CD4-positive, alpha-beta T cell treated with Interleukin-15 for 1 hour (primary cell): Measurements from ENCODE around the gene RNF19B.
"Not testable (repeated sequence)": the region's sequence is repeated elsewhere in the genome, so short reads cannot be mapped to it uniquely, and the experiment has no call there.

Experiments
- DNase-seq: peaks from one replicate; pipeline ENCODE4 v3.0.0-alpha.2; 2020

RNF19B gene

DNA sequence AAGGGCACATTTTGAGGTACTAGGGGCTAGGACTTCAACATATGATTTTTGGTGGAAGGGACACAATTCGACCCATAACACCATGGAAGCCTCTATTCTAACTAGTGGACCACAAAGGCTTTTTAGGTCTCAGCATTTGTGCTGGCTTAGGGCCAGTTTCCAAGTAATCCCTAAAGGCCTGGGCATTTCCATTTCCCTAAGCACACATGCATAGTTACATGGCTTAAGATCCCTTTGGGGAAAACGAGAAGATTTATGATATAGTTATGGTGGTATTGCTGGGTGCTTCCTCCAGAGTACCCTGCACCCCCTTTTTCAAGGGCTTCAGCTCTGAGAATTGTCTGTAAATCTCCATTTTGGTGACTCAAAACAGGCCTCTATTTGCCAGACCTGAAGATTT lies 35.2 kb downstream of the RNF19B start:
- no peak for DNase-seq

DNA sequence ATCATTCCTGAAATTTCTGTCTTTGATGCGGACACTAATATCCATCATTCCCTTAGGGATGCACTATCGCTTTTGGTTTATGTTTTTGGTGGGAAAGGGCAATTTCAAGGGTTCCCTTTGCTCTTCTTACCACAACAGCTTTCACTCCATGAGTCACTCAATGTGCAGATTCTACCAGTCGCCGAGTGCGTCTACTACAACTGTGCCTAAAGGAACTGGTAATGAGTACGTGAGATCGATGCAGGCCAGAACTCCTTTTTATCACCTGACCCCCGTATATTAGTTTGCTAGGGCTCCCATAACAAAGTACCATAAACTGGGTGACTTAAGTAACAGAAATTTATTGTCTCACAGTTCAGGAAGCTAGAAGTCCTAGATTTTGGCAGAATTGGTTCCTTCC lies 35.9 kb downstream of the RNF19B start:
- DNase-seq = no peak

- no peak for DNase-seq
Observed at GRCh38 chr1:32928285-32928684, 36.3 kb downstream of the RNF19B start.

DNA sequence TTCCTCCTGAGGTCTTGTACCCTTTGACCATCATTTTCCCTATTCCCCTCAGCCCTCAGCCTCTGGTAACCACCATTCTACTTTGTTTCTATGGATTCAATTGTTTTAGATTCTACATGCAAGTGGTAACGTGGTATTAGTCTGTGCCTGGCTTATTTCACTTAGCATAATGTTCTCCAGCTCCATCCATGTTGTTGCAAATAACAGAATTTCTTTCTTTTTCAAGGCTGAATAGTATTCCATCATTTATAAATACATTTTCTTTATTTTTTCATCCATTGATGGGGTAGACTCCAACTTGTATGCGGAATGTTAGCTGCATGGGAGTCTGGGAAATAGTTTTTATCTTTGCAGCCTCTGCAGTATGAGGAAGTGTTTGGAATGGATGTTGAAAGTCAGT lies 37.2 kb downstream of the RNF19B start:
- DNase-seq = no peak

DNA sequence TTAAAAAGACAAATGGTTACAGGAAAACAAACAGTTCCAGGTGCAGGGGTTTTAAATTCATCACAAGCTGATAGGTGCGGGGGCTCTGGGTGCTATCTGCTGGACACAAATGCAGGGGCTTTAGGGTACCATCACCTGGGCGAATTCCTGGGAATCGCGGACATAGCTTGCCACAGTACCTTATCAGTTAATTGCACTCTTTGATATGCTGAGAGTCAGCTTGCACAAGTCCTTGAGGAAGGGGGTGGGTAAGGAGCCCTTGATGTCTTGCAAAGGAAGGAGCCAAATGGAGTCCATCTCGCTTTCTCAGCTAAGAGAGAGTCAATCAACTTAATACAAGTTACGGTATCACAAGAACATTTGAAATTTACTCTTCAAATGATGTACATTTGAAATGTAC lies 38.0 kb downstream of the RNF19B start:
- no peak for DNase-seq

- no peak for DNase-seq
Observed at GRCh38 chr1:32925403-32926162, 39.0 kb downstream of the RNF19B start.

DNA sequence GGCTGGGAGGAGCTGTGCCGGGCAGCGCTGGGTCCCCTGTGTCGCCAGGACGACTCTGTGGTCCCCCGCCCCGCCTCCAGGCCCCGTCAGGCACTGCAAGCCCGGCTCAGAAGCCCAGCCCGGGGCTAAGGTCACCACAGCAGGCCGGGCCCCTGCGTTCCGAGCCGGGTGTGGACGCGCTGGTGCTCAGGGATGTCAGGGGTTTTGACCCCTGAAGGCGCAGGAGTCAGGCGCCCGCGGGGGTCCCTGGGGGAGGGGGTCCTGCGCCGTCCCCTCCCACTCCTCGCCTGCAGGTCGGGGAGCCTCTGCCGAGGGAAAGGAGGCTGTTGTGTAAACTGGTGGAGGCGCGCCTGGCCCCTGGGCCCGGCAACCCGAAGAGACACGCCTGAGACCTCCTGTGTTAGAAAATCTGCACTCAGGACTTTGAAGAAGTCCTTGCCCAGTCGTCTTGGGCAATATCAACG lies 39.7 kb downstream of the RNF19B start:
- DNase-seq = no peak

DNA sequence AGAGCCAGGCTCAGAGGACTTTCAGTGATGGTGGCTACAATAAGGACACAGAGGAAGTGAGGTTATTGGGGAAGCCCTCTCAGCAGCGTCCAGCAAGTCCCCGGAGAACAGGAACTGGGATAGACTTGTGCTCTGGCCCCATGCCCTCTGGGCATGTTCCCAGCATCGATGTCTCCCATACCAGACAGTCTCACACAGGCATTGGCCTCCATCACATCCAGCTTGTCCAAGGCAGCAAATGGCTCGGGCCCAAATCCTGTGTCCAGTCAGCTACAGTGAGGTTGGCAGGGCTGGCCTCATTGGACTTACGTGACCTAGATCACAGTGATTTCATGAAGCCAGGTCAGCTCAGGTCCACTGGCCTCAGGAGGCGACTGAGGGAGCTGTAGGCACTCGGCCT lies 43.8 kb downstream of the RNF19B start:
- no peak for DNase-seq

DNA sequence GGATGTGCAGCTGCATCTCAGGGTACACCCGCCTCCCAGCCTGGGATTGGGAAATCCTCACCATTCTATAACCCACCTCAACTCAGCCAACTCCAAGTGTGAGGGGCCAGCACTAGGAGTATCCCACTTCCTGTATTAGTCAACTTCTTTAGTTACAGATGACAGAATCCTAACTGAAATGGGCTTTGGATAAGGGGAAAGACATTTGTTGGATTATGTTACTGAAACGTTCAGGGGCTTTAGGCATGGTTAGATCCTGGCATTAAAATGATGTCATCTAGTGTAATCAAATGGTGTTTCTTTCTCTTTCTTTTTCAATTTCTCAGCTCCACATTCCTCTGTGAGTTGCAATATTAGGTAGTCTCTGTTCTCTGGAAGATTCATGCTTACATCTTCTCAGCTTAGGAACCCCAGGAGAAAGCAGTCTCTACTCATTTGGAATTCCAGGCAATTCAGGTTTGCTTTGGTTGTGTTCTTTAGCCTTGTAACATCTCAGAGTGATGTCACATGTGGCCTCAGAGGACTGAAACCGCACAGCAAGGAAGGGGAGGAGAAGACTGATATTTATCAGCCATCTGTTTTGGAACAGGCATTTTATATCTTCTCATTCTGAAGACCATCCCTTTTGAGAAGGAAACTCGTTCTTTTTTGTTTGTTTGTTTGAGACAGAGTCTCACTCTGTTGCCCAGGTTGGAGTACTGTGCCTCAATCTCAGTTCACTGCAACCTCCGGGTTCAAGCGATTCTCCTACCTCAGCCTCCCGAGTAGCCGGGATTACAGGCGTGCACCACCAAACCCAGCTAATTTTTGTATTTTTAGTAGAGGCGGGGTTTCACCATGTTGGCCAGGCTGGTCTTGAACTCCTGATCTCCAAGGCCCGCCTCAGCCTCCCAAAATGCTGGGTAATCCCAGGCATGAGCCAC lies 44.5 kb downstream of the RNF19B start:
- no peak for DNase-seq

DNA sequence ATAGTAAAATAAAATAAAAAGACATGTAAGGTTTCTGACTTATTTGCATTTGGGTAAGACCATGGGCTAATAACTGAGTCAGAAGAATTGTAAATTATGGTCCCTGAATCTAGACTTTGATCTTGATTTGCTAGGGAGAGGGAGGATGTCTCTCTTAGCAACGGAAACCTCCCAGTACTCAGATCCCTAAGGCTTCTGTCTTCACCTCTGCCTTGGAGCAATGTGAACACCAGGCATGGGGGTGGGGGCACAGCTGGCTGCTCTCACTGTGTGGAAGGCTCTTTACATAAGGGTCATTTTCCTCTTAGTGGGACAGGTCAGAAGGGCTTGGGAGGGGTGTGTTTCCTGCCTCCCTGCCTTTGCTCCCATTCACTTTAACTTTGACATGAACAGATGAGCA lies 46.4 kb downstream of the RNF19B start:
- DNase-seq = no peak

DNA sequence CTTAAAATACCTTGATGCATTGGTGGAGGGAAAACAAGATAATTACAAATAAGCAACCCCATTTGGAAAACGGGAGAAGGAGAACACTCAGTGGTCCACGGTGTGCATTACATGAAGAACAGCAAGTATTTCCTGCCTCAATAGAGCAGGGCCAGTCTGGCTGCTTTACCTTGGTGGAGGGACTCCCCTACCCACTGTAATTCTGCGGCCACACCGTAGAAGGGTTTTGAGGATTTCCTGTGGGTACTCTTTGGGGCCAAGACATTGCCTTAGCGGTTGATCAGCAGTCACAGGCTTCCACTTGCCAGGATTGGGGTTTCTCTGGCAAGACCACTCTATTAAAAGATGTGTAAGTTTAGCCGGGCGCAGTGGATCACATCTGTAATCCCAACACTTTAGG lies 47.1 kb downstream of the RNF19B start:
- no peak for DNase-seq

DNA sequence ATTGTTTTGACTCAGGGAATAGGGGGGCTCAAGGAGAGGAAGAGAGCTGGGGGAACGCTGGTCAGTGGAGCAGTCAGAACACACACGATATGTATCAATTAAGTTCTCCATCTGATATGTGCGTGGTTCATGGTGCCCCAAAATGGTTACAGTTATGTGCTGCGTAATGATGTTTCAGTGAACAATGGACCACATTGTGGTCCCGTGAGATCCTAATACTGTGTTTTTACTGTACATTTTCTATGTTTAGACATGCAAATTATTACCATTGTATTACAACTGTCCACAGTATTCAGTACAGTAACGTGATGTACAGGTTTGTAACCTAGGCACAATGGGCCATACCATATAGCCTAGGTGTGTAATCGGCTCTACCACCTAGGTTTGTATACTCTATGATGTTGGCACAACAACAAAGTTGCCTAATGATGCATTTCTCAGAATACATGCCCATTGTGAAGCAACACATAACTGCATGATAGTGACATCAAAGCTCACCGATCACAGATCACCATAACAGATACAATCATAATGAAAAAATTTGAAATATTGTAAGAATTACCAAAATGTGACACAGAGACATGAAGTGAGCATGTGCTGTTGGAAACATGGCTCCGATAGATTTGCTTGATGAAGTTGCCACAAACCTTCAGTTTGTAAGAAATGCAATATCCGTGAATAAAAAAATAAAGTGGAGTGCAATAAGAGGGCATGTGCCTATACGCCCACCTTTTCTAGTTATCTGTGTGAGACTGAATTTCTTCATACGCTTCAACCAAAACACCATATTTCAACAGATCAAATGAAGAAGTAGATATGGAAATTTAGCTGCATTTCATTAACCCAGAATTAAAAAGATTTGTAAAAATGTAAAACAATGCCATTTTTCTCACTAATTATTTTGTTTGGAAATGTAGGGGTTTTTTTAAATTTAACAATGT lies 48.6 kb downstream of the RNF19B start:
- no peak for DNase-seq

GRCh38 chr1:32910319-32910718 lies 54.3 kb downstream of the RNF19B start:
- DNase-seq = no peak

DNA sequence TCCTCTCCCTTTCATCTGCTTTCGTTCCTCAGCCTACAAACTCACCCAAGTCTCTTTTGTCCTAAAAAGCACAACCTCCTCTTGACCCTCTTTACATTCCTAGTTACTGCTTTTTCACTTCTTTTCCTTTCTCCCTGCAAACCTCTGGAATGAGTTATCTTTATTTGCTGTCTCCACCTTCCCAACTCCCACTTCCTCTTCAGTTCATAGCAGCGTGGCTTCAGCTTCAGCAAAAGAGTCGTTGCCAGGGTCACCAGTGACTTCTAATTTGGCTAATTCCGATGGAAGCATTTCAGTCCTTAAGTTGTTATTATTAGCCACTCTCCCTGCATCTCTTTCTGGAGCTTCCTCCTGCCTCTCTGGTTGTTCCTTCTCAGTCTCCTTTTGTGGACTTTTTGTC lies 57.2 kb downstream of the RNF19B start:
- no peak for DNase-seq

DNA sequence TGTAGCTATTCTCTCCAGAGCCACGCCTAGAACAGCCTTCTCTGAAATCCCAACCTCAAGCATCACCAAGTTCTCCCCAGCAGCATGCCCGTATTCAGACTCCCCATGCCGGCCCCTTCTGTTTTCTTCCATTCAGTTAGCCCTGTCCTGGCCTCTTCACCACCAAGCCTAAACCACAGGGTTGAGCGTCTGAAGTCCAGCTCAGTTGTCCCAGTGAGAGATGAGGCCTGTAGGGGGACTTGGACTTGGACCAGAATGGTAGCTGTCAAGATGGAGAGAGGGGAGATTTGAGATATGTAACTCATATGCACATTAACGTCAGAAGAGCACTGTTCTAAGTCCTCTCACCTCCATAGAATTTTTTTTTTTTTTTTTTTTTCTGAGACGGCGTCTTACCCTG lies 58.0 kb downstream of the RNF19B start:
- no peak for DNase-seq

GRCh38 chr1:32905588-32905987 lies 59.0 kb downstream of the RNF19B start:
- not testable (repeated sequence) for DNase-seq

- no peak for DNase-seq
Observed at GRCh38 chr1:32904797-32905196, 59.8 kb downstream of the RNF19B start.

DNA sequence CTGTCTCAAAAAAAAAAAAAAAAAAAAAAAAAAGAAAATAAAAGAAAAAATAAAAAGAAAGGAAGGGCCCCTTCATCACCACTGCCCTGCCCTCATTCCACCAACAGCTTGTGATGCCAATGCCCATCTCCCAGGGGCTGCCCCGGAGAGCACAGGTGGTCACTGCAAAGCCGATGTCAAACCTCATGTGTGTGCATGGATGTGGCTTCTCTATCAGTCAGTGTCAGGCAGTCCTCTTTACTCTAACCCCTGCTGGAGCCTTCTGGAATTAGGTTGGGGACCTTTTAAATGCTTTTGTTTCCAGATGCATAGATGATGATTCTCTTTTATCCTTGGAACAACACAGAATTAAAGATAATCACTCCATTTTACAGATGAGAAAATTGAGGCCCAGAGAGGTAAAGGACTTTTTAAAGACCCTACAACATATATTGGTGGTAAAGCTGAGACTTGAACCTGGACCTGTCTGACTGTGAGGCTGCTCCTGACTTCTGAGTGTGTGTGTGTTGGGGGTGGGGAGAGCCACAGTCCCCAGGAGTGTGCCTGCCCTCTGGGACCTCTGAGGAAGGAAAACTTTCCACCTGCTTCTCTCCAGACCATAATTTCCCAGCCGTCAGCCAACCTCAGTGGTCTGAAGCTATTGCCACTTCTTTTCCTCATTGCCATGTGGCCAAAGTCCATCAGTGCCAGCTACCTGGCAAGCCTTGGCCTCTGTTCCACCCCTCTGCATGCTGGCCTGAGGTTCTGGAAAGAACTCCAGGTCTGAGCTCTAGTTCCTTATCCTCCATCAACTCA lies 60.4 kb downstream of the RNF19B start:
- DNase-seq = no peak

DNA sequence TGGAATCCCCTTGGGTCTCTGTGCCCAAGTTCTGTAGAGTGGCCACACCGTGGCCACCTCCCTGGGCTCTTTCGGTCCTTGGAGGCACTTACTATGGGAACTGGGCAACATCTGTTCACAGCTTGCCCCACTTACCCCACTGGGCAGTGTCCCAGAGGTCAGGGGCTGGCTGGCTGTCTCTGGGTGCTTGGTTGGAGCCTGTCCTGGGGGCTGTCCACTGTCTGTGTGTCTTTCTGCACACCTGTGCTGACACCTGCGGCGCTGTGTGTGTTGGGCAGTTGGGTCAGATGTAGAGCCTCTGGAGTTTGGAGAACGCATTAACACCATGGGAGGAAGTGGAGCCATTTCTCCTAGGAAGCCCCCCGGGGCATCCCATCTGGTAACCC lies 62.1 kb downstream of the RNF19B start:
- DNase-seq = no peak

- DNase-seq = no peak
Observed at GRCh38 chr1:32901823-32902534, 62.6 kb downstream of the RNF19B start.
